ENCODE measurements around the gene KRTAP5-1.

The KRTAP5-1 gene

GRCh38 chr11:1571760-1572196 is 13.3 kb downstream of the KRTAP5-1 start:
- no peak for DNase-seq (ENCODE audit: insufficient read length, low spot score)
- TF ChIP-seq POLR2AphosphoS5 (IDR thresholded peaks at IDR 0.05; ENCODE audit: low read depth, low read length) = no peak
- no peak for TF ChIP-seq PAX5 (IDR thresholded peaks at IDR 0.05; ENCODE audit: insufficient read depth, low read length, severe bottlenecking)
- TF ChIP-seq TAF1 (IDR thresholded peaks at IDR 0.05; ENCODE audit: low read depth, low read length) = no peak
- no peak for TF ChIP-seq SPI1 (IDR thresholded peaks at IDR 0.05; ENCODE audit: low read depth, low read length)
- FAIRE-seq = no peak

GRCh38 chr11:1570896-1571759 is 14.0 kb downstream of the KRTAP5-1 start:
- no peak for FAIRE-seq
- no peak for TF ChIP-seq POLR2A (IDR thresholded peaks at IDR 0.05; ENCODE audit: low read depth, low read length)
- TF ChIP-seq TAF1 (IDR thresholded peaks at IDR 0.05; ENCODE audit: low read depth, low read length) = no peak
- TF ChIP-seq POLR2AphosphoS5 (IDR thresholded peaks at IDR 0.05; ENCODE audit: low read depth, low read length) = no peak
- no peak for TF ChIP-seq SPI1 (IDR thresholded peaks at IDR 0.05; ENCODE audit: low read depth, low read length)
- no peak for TF ChIP-seq PAX5 (IDR thresholded peaks at IDR 0.05; ENCODE audit: insufficient read depth, low read length, severe bottlenecking)
- no peak for TF ChIP-seq POU2F2 (IDR thresholded peaks at IDR 0.05; ENCODE audit: low read depth, low read length)
- DNase-seq (ENCODE audit: insufficient read length, low spot score) = no peak

- TF ChIP-seq POLR2A (IDR thresholded peaks at IDR 0.05; ENCODE audit: low read depth, low read length) = no peak
- no peak for TF ChIP-seq TAF1 (IDR thresholded peaks at IDR 0.05; ENCODE audit: low read depth, low read length)
- TF ChIP-seq POLR2AphosphoS5 (IDR thresholded peaks at IDR 0.05; ENCODE audit: low read depth, low read length) = no peak
- TF ChIP-seq SPI1 (IDR thresholded peaks at IDR 0.05; ENCODE audit: low read depth, low read length) = no peak
- TF ChIP-seq POU2F2 (IDR thresholded peaks at IDR 0.05; ENCODE audit: low read depth, low read length) = no peak
- no peak for TF ChIP-seq PAX5 (IDR thresholded peaks at IDR 0.05; ENCODE audit: insufficient read depth, low read length, severe bottlenecking)
- no peak for DNase-seq (ENCODE audit: insufficient read length, low spot score)
- no peak for FAIRE-seq
These were observed 14.6 kb downstream of the KRTAP5-1 start for GRCh38 chr11:1570531-1570895.

DNA sequence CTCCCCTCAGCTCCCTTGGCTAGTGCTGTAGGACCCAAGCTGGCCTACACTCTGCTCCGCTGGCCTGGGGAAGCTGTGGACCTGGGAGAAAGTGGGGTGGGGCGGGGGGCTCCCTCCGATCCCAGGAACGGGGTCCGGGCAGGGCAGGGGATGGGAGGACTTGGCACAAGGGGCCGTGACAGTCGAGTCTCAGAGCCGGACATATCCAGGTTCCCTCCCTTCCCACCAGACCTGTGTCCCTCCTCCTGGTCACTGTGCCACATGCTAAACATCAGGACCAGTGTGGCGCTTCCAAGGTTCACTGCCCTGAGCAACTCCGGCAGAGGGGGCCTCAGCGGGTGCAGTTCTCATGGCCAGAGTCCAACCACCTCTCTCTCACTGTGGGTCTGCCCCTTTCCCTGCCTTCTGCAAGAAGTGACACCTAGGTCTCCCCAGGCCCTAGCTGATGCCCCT is 15.1 kb downstream of the KRTAP5-1 start:
- TF ChIP-seq PAX5 (IDR thresholded peaks at IDR 0.05; ENCODE audit: insufficient read depth, low read length, severe bottlenecking) = no peak
- TF ChIP-seq SPI1 (IDR thresholded peaks at IDR 0.05; ENCODE audit: low read depth, low read length) = no peak
- TF ChIP-seq POLR2A (IDR thresholded peaks at IDR 0.05; ENCODE audit: low read depth, low read length) = no peak
- TF ChIP-seq POU2F2 (IDR thresholded peaks at IDR 0.05; ENCODE audit: low read depth, low read length) = no peak
- TF ChIP-seq TAF1 (IDR thresholded peaks at IDR 0.05; ENCODE audit: low read depth, low read length) = no peak
- TF ChIP-seq POLR2AphosphoS5 (IDR thresholded peaks at IDR 0.05; ENCODE audit: low read depth, low read length) = no peak
- FAIRE-seq = no peak

GRCh38 chr11:1569251-1569780 is 15.8 kb downstream of the KRTAP5-1 start:
- no peak for TF ChIP-seq POLR2AphosphoS5 (IDR thresholded peaks at IDR 0.05; ENCODE audit: low read depth, low read length)
- FAIRE-seq (no peak), DNase-seq (ENCODE audit: insufficient read length, low spot score) (no peak)

More for the DNA sequence above, 15.1 kb downstream of the KRTAP5-1 start:
- DNase-seq (ENCODE audit: insufficient read length, low spot score) = no peak

DNA sequence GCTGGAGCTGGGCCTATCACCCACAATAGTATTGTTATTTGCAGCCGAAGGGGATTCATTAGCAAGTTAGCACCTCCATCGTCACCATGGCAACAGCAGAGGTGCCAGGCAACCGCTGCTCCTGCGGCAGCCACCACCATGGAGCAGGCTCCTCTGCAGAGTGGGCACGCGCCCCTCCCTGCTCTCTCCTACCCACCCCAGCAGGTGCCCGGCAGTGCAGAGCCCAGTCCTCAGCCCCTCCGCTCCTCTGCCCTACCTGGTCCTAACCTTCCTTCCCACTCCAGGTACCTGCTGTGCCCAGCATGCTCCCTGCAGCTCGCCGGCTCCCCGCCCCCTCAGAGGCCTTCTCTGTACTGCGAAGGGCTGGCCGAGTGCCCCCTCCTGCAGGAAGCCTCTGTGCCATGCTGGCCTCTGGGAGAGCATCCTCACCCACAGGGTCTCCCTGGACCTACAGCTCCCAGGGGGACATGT is 16.6 kb downstream of the KRTAP5-1 start:
- DNase-seq (ENCODE audit: insufficient read length, low spot score) (peak; percentile 6), FAIRE-seq (no peak)
- TF ChIP-seq TAF1 (IDR thresholded peaks at IDR 0.05; ENCODE audit: low read depth, low read length) (no peak), PAX5 (IDR thresholded peaks at IDR 0.05; ENCODE audit: insufficient read depth, low read length, severe bottlenecking) (no peak), POLR2A (IDR thresholded peaks at IDR 0.05; ENCODE audit: low read depth, low read length) (no peak), POLR2AphosphoS5 (IDR thresholded peaks at IDR 0.05; ENCODE audit: low read depth, low read length) (no peak), POU2F2 (IDR thresholded peaks at IDR 0.05; ENCODE audit: low read depth, low read length) (no peak), SPI1 (IDR thresholded peaks at IDR 0.05; ENCODE audit: low read depth, low read length) (no peak)

DNA sequence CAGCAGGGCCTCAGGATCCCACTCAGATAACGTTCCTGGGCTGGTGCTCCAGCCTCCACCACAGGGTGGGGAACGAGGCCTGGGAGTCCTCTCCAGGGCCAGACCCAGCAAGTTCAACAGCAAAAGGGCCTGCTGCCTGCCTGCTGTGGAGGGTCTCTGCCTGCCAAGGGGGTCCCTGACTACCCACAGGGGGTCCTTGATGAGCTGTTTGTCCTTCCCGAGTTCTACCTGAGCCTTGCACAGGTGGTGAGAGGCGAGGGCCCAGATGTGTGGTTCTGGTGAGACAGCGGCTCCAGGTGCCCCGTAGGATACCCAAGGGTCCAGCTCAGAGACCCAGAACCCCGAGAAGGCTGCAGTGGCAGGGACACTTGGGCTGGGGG is 17.4 kb downstream of the KRTAP5-1 start:
- no peak for FAIRE-seq
- no peak for DNase-seq (ENCODE audit: insufficient read length, low spot score)
- TF ChIP-seq TAF1 (IDR thresholded peaks at IDR 0.05; ENCODE audit: low read depth, low read length) (no peak), POU2F2 (IDR thresholded peaks at IDR 0.05; ENCODE audit: low read depth, low read length) (no peak), PAX5 (IDR thresholded peaks at IDR 0.05; ENCODE audit: insufficient read depth, low read length, severe bottlenecking) (no peak), POLR2AphosphoS5 (IDR thresholded peaks at IDR 0.05; ENCODE audit: low read depth, low read length) (no peak), POLR2A (IDR thresholded peaks at IDR 0.05; ENCODE audit: low read depth, low read length) (no peak), SPI1 (IDR thresholded peaks at IDR 0.05; ENCODE audit: low read depth, low read length) (no peak)

DNA sequence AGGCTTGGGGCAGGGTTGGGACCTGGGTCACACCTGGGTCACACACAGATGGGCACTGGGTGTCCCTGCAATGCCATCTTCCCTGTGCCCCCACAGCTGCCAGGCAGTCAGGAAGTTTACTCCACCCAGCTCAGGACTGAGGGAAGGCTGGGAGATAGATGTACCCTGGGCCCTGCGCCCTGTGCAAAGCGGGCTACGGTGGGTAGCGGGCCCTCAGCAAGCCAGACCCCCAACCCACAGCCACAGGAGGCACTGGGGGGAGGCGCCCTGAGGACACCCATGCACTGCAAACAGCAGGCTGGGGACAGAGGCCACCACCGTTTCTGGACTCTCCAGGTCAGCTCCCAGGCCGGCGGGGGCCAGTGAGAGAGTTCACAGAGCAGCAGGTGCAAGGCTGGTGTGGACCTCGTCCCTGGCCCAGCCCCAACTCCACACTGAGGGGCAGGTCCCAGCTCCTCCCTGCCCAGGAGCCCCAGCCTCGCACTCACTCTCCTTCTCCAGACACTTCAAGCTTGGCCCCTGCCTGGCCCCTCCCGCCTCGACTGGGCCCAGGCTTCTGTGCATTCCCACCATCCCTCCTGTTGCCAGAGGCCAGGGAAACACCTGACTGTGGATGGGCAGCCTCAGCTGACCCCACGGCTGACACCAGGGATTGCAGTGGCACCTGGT is 17.9 kb downstream of the KRTAP5-1 start:
- no peak for TF ChIP-seq POU2F2 (IDR thresholded peaks at IDR 0.05; ENCODE audit: low read depth, low read length)
- no peak for TF ChIP-seq TAF1 (IDR thresholded peaks at IDR 0.05; ENCODE audit: low read depth, low read length)
- TF ChIP-seq POLR2AphosphoS5 (IDR thresholded peaks at IDR 0.05; ENCODE audit: low read depth, low read length) = no peak
- TF ChIP-seq SPI1 (IDR thresholded peaks at IDR 0.05; ENCODE audit: low read depth, low read length) = no peak
- no peak for TF ChIP-seq PAX5 (IDR thresholded peaks at IDR 0.05; ENCODE audit: insufficient read depth, low read length, severe bottlenecking)
- TF ChIP-seq POLR2A (IDR thresholded peaks at IDR 0.05; ENCODE audit: low read depth, low read length) = no peak
- peak; percentile 6 for DNase-seq (ENCODE audit: insufficient read length, low spot score)
- FAIRE-seq = no peak

- TF ChIP-seq POU2F2 (IDR thresholded peaks at IDR 0.05; ENCODE audit: low read depth, low read length) (no peak), POLR2A (IDR thresholded peaks at IDR 0.05; ENCODE audit: low read depth, low read length) (no peak), SPI1 (IDR thresholded peaks at IDR 0.05; ENCODE audit: low read depth, low read length) (no peak)
- no peak for FAIRE-seq
- DNase-seq (ENCODE audit: insufficient read length, low spot score) = peak; percentile 15
These were observed 18.6 kb downstream of the KRTAP5-1 start for GRCh38 chr11:1566381-1567051.

Data from GM12891 (cell line).